Body of pancreas (tissue), 4 donors: ENCODE measurements around the gene OPALIN. TPM values are rescaled to one million over a fixed set of nuclear protein-coding genes. Genes with fewer than 3 reads are reported as not detected.

Experiments used
- ATAC-seq: fragments of 150-250 bp; one replicate; pipeline ENCODE4 v1.9.1; 2016
- DNase-seq, 4 donors: peaks; one replicate each; pipeline ENCODE4 v3.0.0-alpha.2; 2019
- H3K27ac ChIP-seq, 4 donors: fragments of 200-600 bp; sonication (generic); 1 replicate in 3 of 4; 2 replicates in 1 of 4; pipeline versions ENCODE4 v1.5.1 to v1.6.1; 2016 to 2019; ENCODE audit warnings: mild to moderate bottlenecking in 1 of 4, mixed read lengths in 1 of 4, moderate library complexity in 1 of 4
- H3K27me3 ChIP-seq, 2 donors: fragments of 200-600 bp; sonication (generic); one replicate each; pipeline ENCODE4 v1.6.0; 2016; ENCODE audit warnings: mild to moderate bottlenecking in 1 of 2
- H3K36me3 ChIP-seq, 2 donors: fragments of 200-600 bp; sonication (generic); replicated peaks in 1 of 2; 2 replicates each; pipeline ENCODE4 v1.5.1; 2016; ENCODE audit warnings: low read depth in 2 of 2; ENCODE audit not compliant: insufficient read depth in 1 of 2
- H3K4me1 ChIP-seq: fragments of 200-600 bp; sonication (generic); one replicate; pipeline ENCODE4 v1.6.0; 2016
- H3K4me3 ChIP-seq, 2 donors: fragments of 200-600 bp; sonication (generic); 1 replicate in 1 of 2; 2 replicates in 1 of 2; pipeline ENCODE4 v1.5.1; 2016 to 2019
- H3K9me3 ChIP-seq, 3 donors: fragments of 200-600 bp; sonication (generic); 1 replicate in 2 of 3; 2 replicates in 1 of 3; pipeline ENCODE4 v1.5.1; 2016
- POLR2A ChIP-seq, 3 donors: fragments of 450-650 bp; IDR thresholded peaks; one replicate each; pipeline ENCODE4 v1.6.1; 2016; ENCODE audit warnings: antibody characterized with exemption in 3 of 3, mild to moderate bottlenecking in 2 of 3
- WGBS, 2 donors: methylation state at CpG; one replicate each; pipeline ENCODE4 v1.1.5; 2017; 5-methylcytosine and 5-hydroxymethylcytosine counted together
- intact Hi-C: fragments of 100-400 bp; cut with DNase I; formaldehyde crosslinking; loops from one replicate; pipeline ENCODE4 v1.15.1; 2023
- total RNA-seq, 2 donors: library from RNA; depleted of rRNA; stranded (reverse); fragments of >200 nt; gene quantifications; one replicate each; pipeline ENCODE4 v1.1.0, GENCODE V29; 2016
- TF ChIP-seq, protein P1 (sequence below), 7 experiments: fragments of 450-650 bp in 4 of 7; fragments of 200-600 bp in 3 of 7; sonication (generic) in 3 of 7; IDR thresholded peaks; one replicate each; pipeline ENCODE4 v1.5.1; 2016 to 2019; ENCODE audit warnings: antibody characterized with exemption in 7 of 7

Gene OPALIN
- total RNA-seq, 2 donors from 2014 or later, result not detected

DNA sequence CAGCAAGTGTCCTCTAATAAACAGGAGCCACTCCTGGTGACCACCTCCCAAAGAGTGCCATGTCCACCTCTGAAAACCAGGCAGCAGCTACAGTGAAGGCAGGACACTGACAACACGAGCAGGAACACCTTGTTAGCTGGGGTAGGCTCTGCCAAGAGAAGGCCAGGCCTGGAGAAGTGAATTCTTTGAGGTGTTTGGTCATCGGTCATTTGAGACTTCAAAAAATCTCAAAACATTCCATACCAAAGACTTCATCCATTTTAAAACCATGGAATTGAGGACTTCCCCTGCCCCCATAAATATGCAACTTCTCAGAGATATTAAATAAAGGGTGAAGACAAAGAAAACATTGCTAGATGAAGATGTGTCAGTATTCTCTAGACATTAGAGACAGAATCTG lies 28.4 kb upstream of the OPALIN start:
- WGBS, 2 donors, result 83 to 87% methylated on average over 2 of the region's 2 CpGs
- intact Hi-C loops, result no loop called here
- ATAC-seq, result no peak

DNA sequence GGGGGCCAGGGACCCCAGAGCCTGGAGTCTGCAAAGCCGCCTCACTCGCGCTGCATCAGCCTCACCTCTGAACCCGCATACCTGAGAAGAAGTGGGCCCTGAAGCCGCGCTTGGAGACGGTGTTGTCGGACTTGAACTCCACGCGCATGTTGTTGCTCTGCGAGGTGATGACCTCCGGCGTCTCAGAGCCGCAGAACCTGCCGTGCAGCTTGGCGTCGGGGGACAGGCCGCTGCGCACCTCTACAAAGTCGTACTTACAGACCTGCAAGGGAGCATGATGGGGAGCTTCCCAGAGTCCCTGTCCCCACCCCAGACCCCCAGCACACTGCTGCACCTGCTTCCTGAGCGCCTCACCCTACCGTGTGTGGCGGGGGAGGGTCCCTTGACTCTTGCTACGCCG lies 25.7 kb upstream of the OPALIN start:
- WGBS, 2 donors, result 77 to 80% methylated on average over 25 of the region's 25 CpGs
- Histone ChIP-seq H3K9me3 (no peaks in the 10 kb centered on the region), H3K4me3 (no peak overlapping the region), H3K27ac (no peak overlapping the region), H3K27me3 (no peaks in the 10 kb centered on the region), H3K36me3 (no peaks in the 10 kb centered on the region), H3K4me1 (peaks cover 7% of the 10 kb centered on the region)
- ATAC-seq (no peak), DNase-seq (no peak)
- intact Hi-C loops, result no loop called here
- TF ChIP-seq, protein P1, sequence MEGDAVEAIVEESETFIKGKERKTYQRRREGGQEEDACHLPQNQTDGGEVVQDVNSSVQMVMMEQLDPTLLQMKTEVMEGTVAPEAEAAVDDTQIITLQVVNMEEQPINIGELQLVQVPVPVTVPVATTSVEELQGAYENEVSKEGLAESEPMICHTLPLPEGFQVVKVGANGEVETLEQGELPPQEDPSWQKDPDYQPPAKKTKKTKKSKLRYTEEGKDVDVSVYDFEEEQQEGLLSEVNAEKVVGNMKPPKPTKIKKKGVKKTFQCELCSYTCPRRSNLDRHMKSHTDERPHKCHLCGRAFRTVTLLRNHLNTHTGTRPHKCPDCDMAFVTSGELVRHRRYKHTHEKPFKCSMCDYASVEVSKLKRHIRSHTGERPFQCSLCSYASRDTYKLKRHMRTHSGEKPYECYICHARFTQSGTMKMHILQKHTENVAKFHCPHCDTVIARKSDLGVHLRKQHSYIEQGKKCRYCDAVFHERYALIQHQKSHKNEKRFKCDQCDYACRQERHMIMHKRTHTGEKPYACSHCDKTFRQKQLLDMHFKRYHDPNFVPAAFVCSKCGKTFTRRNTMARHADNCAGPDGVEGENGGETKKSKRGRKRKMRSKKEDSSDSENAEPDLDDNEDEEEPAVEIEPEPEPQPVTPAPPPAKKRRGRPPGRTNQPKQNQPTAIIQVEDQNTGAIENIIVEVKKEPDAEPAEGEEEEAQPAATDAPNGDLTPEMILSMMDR (IDR thresholded peaks at IDR 0.05), result no peak
- no peak for TF ChIP-seq POLR2A (IDR thresholded peaks at IDR 0.05)

More for the DNA sequence above, 28.4 kb upstream of the OPALIN start:
- DNase-seq, result no peak
- H3K27ac ChIP-seq, result no peak overlapping the region
- no peaks in the 10 kb centered on the region for H3K36me3 ChIP-seq
- H3K4me1 ChIP-seq, result peaks cover 25% of the 10 kb centered on the region
- no peak overlapping the region for H3K4me3 ChIP-seq
- no peaks in the 10 kb centered on the region for H3K9me3 ChIP-seq
- H3K27me3 ChIP-seq, result no peaks in the 10 kb centered on the region
- TF ChIP-seq, protein P1 (IDR thresholded peaks at IDR 0.05), result no peak
- TF ChIP-seq POLR2A (IDR thresholded peaks at IDR 0.05), result no peak

DNA sequence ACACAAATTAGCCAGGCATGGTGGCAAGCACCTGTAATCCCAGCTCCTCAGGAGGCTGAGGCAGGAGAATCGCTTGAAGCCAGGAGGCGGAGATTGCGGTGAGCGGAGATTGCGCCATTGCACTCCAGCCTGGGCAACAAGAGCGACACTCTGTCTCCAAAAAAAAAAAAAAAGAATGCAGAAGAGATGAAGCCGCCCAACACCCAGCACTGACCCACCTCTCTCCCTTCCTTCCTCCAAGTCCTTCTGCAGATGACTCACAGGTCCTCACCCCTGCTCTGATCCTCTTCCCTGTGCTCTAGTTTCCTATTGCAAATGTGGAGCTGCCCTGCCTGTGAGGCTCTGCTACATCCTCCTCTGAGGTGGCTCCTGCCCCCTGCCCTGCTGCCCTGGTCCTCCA lies 22.0 kb upstream of the OPALIN start:
- peak in 1 of 4 donors; percentile 27 for DNase-seq
- 87 to 91% methylated on average over 7 of the region's 7 CpGs for whole genome bisulfite sequencing, 2 donors
- Histone ChIP-seq H3K4me1 (no peaks in the 10 kb centered on the region), H3K27ac (no peak overlapping the region), H3K27me3 (no peaks in the 10 kb centered on the region), H3K36me3 (no peaks in the 10 kb centered on the region), H3K4me3 (no peak overlapping the region), H3K9me3 (no peaks in the 10 kb centered on the region)
- intact Hi-C loops, result no loop called here
- no peak for TF ChIP-seq POLR2A (IDR thresholded peaks at IDR 0.05)
- TF ChIP-seq, protein P1 (IDR thresholded peaks at IDR 0.05), result no peak
- no peak for ATAC-seq

DNA sequence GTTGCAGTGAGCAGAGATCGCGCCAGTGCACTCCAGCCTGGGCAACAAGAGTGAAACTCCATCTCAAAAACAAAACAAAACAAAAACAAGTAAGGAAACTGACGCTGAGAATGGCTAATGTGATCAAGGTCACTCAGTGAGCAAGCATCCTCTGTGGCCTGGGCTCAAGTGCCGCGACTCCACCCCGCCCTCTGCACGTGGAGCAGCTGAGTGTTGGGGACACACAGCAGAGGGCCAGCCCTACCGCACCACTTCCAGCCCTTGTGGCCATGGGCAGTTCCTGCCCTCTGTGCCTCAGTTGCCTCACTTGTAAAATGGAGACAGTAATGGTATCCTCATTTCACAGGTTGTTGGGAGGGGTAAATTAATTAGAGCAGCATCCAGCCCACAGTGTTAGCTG lies 21.0 kb upstream of the OPALIN start:
- TF ChIP-seq, protein P1 (IDR thresholded peaks at IDR 0.05), result no peak
- no peak for TF ChIP-seq POLR2A (IDR thresholded peaks at IDR 0.05)
- intact Hi-C loops, result loop anchor here (5.0 kb wide), 1 partner anchor 133 kb away; the partner anchor contains the start of gene TLL2
- H3K9me3 ChIP-seq, result no peaks in the 10 kb centered on the region

DNA sequence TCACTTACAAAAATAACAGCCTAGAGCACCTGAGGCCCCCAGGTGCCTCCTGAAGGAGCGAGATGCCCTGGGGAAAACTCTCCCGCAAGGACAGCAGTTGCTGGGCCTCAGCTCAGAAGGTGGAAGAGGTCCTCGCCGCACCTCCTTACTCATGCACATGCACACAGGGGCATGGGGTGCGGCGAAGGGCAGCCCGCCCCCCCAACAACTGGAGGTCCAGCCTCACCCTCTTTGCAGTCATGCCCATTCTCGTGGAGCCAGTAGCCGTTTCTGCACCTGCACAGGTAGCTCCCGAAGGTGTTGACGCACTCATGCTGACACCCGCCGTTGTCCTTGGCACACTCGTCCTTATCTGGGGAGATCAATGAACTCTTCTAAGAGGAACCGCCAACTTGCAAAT lies 19.9 kb upstream of the OPALIN start:
- intact Hi-C loops, result loop anchor here (5.0 kb wide), 1 partner anchor 134 kb away; the partner anchor contains the start of gene TLL2
- ATAC-seq (no peak), DNase-seq (no peak)
- WGBS, 2 donors, result 41 to 47% methylated on average over 11 to 15 of the region's 15 CpGs
- peaks cover 7% of the 10 kb centered on the region for H3K4me1 ChIP-seq
- TF ChIP-seq POLR2A (IDR thresholded peaks at IDR 0.05), result no peak
- TF ChIP-seq, protein P1 (IDR thresholded peaks at IDR 0.05), result no peak
- no peaks in the 10 kb centered on the region for H3K9me3 ChIP-seq
- no peak overlapping the region for H3K4me3 ChIP-seq
- no peaks in the 10 kb centered on the region for H3K36me3 ChIP-seq
- no peak overlapping the region for H3K27ac ChIP-seq
- H3K27me3 ChIP-seq, result no peaks in the 10 kb centered on the region

More for the DNA sequence above, 21.0 kb upstream of the OPALIN start:
- ATAC-seq, result no peak
- peaks cover 4% of the 10 kb centered on the region for H3K4me1 ChIP-seq
- 73 to 76% methylated on average over 7 to 8 of the region's 8 CpGs for WGBS, 2 donors
- H3K27ac ChIP-seq, result no peak overlapping the region
- no peaks in the 10 kb centered on the region for H3K36me3 ChIP-seq
- DNase-seq, result no peak
- no peak overlapping the region for H3K4me3 ChIP-seq
- no peaks in the 10 kb centered on the region for H3K27me3 ChIP-seq
